HepG2 (cell line): ENCODE results near the gene S1PR3. TPM values are rescaled to one million over a fixed set of nuclear protein-coding genes. Genes with fewer than 3 reads are reported as not detected.
A peak's percentile ranks its signal among the peaks of the same experiment; 100 is the strongest.

Experiments used
- ATAC-seq: fragments of 200-7000 bp; cut with Tn5 transposase; 3 replicates; pipeline ENCODE4 v1.9.1; 2020; ENCODE audit warnings: mild to moderate bottlenecking, moderate library complexity
- Bru-seq: library from RNA; stranded (reverse); fragments of 400-500 nt; gene quantifications from one replicate; lab custom pipeline; 2021; lab: Mats Ljungman, UMichigan
- BruChase-seq, 2 experiments: library from RNA; stranded (reverse); fragments of 400-500 nt; gene quantifications; one replicate each; lab custom pipeline; 2021; lab: Mats Ljungman, UMichigan
- BruUV-seq: library from RNA; stranded (reverse); fragments of 400-500 nt; replicated peaks from 2 replicates; lab custom pipeline; 2021; lab: Mats Ljungman, UMichigan
- CTCF ChIA-PET: fragments of 300-600 bp; formaldehyde crosslinking; extraction: SDS; loops from one replicate; lab custom pipeline; 2021; ENCODE audit warnings: low total read pairs, inconsistent platforms, low intra/inter-chr PET ratio; lab: Yijun Ruan, JAX
- POLR2A ChIA-PET: fragments of 350-600 bp; sonication (Branson Sonifier 250); formaldehyde crosslinking; loops from one replicate; lab custom pipeline; 2020; ENCODE audit warnings: antibody characterized with exemption, inconsistent platforms; lab: Yijun Ruan, JAX
- DNase-seq: peaks from one replicate; pipeline ENCODE4 v3.0.0-alpha.2; 2015; ENCODE audit warnings: low spot score
- FAIRE-seq: peaks from 3 replicates; lab custom pipeline; 2011; peaks lifted over from hg19 to GRCh38; lab: Jason Lieb, UNC
- H2AFZ ChIP-seq: one replicate; pipeline ENCODE4 v1.6.1; 2011; ENCODE audit warnings: low read length, inconsistent platforms
- H3K27ac ChIP-seq: fragments of 300-600 bp; 3 replicates; pipeline ENCODE4 v1.8.0; 2011; ENCODE audit warnings: mixed run types, mild to moderate bottlenecking, mixed read lengths, low read length, inconsistent platforms; ENCODE audit not compliant: insufficient read depth; ENCODE audit errors: extremely low read length
- H3K27me3 ChIP-seq, 2 experiments: fragments of 200-600 bp in 1 of 2; 2 replicates in 1 of 2; 3 replicates in 1 of 2; pipeline versions ENCODE4 v1.6.0 to v1.8.0; 2011; ENCODE audit warnings: low read length in 2 of 2, mild to moderate bottlenecking in 2 of 2, moderate library complexity in 2 of 2, inconsistent platforms in 1 of 2; ENCODE audit not compliant: insufficient read depth in 2 of 2, control insufficient read depth in 1 of 2
- H3K36me3 ChIP-seq, 2 experiments: fragments of 200-600 bp in 1 of 2; replicated peaks in 1 of 2; 2 replicates in 1 of 2; 3 replicates in 1 of 2; pipeline versions ENCODE4 v1.5.1 to v1.8.0; 2011; ENCODE audit warnings: low read length in 2 of 2, inconsistent platforms in 1 of 2; ENCODE audit not compliant: insufficient read depth in 2 of 2, control insufficient read depth in 1 of 2
- H3K4me1 ChIP-seq: 2 replicates; pipeline ENCODE4 v1.5.1; 2012; ENCODE audit warnings: low read length, inconsistent platforms; ENCODE audit not compliant: insufficient read depth
- H3K4me2 ChIP-seq: 2 replicates; pipeline ENCODE4 v1.6.0; 2011; ENCODE audit warnings: low read depth, low read length, inconsistent platforms
- H3K4me3 ChIP-seq, 3 experiments: fragments of 200-600 bp in 1 of 3; sonication (generic), shearing (Covaris generic) in 1 of 3; replicated peaks in 1 of 3; 2 replicates each; pipeline ENCODE4 v1.5.1; 2011 to 2016; ENCODE audit warnings: low read length in 3 of 3, inconsistent platforms in 2 of 3, low read depth in 2 of 3, mild to moderate bottlenecking in 2 of 3, control low read depth in 1 of 3, mixed read lengths in 1 of 3; ENCODE audit not compliant: insufficient read depth in 1 of 3
- H3K79me2 ChIP-seq: one replicate; pipeline ENCODE4 v1.6.1; 2011; ENCODE audit warnings: low read length, inconsistent platforms; ENCODE audit not compliant: insufficient read depth
- H3K9ac ChIP-seq: 2 replicates; pipeline ENCODE4 v1.6.0; 2011; ENCODE audit warnings: mild to moderate bottlenecking, low read depth, low read length, inconsistent platforms; ENCODE audit not compliant: insufficient read depth
- H3K9me3 ChIP-seq: 2 replicates; pipeline ENCODE4 v1.5.1; 2012; ENCODE audit warnings: mild to moderate bottlenecking, low read length
- H4K20me1 ChIP-seq: 2 replicates; pipeline ENCODE4 v1.6.0; 2011; ENCODE audit warnings: inconsistent platforms, mild to moderate bottlenecking, low read length, moderate library complexity; ENCODE audit not compliant: insufficient read depth
- EZH2 ChIP-seq: conservative IDR thresholded peaks from 2 replicates; pipeline ENCODE4 v1.6.1; 2012; ENCODE audit warnings: mild to moderate bottlenecking, low read depth, low read length, moderate library complexity
- HNRNPK ChIP-seq: fragments of 200-400 bp; formaldehyde crosslinking; IDR thresholded peaks from 2 replicates; pipeline ENCODE4 v1.6.1; 2018; ENCODE audit warnings: low read length, low read depth, moderate library complexity, mild to moderate bottlenecking; ENCODE audit not compliant: poor library complexity, severe bottlenecking
- PHB2 ChIP-seq: fragments of 450-650 bp; IDR thresholded peaks from 2 replicates; pipeline ENCODE4 v1.6.1; 2018; ENCODE audit not compliant: partially characterized antibody
- ZFX ChIP-seq: sonication (generic); formaldehyde crosslinking; IDR thresholded peaks from 2 replicates; pipeline ENCODE4 v1.4.0; 2020; ENCODE audit warnings: mild to moderate bottlenecking, low read depth, missing genetic modification reagents, moderate library complexity
- ZNF510 ChIP-seq: sonication (generic); formaldehyde crosslinking; IDR thresholded peaks from 2 replicates; pipeline ENCODE4 v1.4.0; 2020; ENCODE audit warnings: low read depth, mild to moderate bottlenecking, missing genetic modification reagents
- ZNF644 ChIP-seq: IDR thresholded peaks from 2 replicates; pipeline ENCODE4 v1.6.1; 2016; ENCODE audit warnings: low read depth
- ZNF879 ChIP-seq: sonication (generic); formaldehyde crosslinking; IDR thresholded peaks from 2 replicates; pipeline ENCODE4 v1.8.1; 2023; ENCODE audit warnings: missing genetic modification reagents
- ZSCAN25 ChIP-seq: sonication (generic); formaldehyde crosslinking; IDR thresholded peaks from 2 replicates; pipeline ENCODE4 v1.8.0; 2022; ENCODE audit warnings: mild to moderate bottlenecking, missing genetic modification reagents
- ZSCAN29 ChIP-seq: sonication (generic); formaldehyde crosslinking; conservative IDR thresholded peaks from 2 replicates; pipeline ENCODE4 v1.4.0; 2020; ENCODE audit warnings: mild to moderate bottlenecking, missing genetic modification reagents
- WGBS: methylation state at CpG from one replicate; pipeline ENCODE4 v1.1.6; 2017; ENCODE audit warnings: low lambda C conversion rate; 5-methylcytosine and 5-hydroxymethylcytosine counted together
- in situ Hi-C: cut with HindIII; loops from 2 replicates; pipeline ENCODE4 v1.10.0; 2017; ENCODE audit warnings: low pct_unique_long_range_greater_than_20kb; ENCODE audit not compliant: extremely low pct_ligation_motif_present
- intact Hi-C: fragments of 100-400 bp; cut with micrococcal nuclease; formaldehyde crosslinking; loops from one replicate; pipeline ENCODE4 v1.10.0; 2022; ENCODE audit not compliant: unreplicated experiment
- long read RNA-seq, 2 experiments: library from RNA in 1 of 2; library from polyadenylated mRNA in 1 of 2; stranded (forward) in 1 of 2; unstranded in 1 of 2; transcript quantifications; one replicate each; pipeline ENCODE4 v2.0.0, GENCODE V29; 2019 to 2022
- polyA minus RNA-seq, 3 experiments: library from RNA; depleted of rRNA, polyadenylated mRNA; stranded (reverse); fragments of >200 nt; gene quantifications; 2 replicates each; pipeline ENCODE4 v1.2.3, GENCODE V29; 2011; ENCODE audit warnings: low replicate concordance in 1 of 3
- polyA plus RNA-seq, 8 experiments: library from polyadenylated mRNA; depleted of rRNA in 3 of 8; stranded (reverse) in 7 of 8; unstranded in 1 of 8; fragments of >200 nt; fragmentation: Illumina TruSeq in 4 of 8; extraction: Trizol in 4 of 8; gene quantifications; 2 replicates each; pipeline versions ENCODE4 v1.2.1 to v1.2.3, GENCODE V29; 2011 to 2016; ENCODE audit warnings: low read depth in 4 of 8, missing spikeins in 1 of 8, mixed read lengths in 1 of 8; ENCODE audit not compliant: insufficient read depth in 1 of 8
- total RNA-seq, 5 experiments: library from RNA; depleted of rRNA; stranded (reverse); fragments of >200 nt; fragmentation: Illumina TruSeq; extraction: Trizol; gene quantifications; 2 replicates each; pipeline ENCODE4 v1.2.3, GENCODE V29; 2016; ENCODE audit warnings: low read depth in 1 of 5
- TF ChIP-seq, protein P1 (sequence below), 2 experiments: IDR thresholded peaks; 2 replicates each; pipeline ENCODE4 v1.6.1; 2011 to 2012; ENCODE audit warnings: low read length in 2 of 2, borderline replicate concordance in 1 of 2, low read depth in 1 of 2, mild to moderate bottlenecking in 1 of 2, moderate library complexity in 1 of 2
- TF ChIP-seq, protein P2 (sequence below): sonication (generic); formaldehyde crosslinking; IDR thresholded peaks from 2 replicates; pipeline ENCODE4 v1.4.0; 2020; ENCODE audit warnings: missing genetic modification reagents

S1PR3 gene
- 0.02 and 0.04 TPM in 2 replicates for total RNA-seq (2016; rRNA removed; fragmentation: Illumina TruSeq; extraction: Trizol)
- not detected in 2 replicates for total RNA-seq (2016; cell fraction: cytosol; rRNA removed; fragmentation: Illumina TruSeq; extraction: Trizol; ENCODE audit: low read depth)
- total RNA-seq (2016; cell fraction: insoluble cytoplasmic fraction; rRNA removed; fragmentation: Illumina TruSeq; extraction: Trizol) = 0.04 and 0.06 TPM in 2 replicates
- 0.03 TPM in 1 of 2 replicates, not detected in the other for total RNA-seq (2016; cell fraction: membrane; rRNA removed; fragmentation: Illumina TruSeq; extraction: Trizol)
- total RNA-seq (2016; cell fraction: nucleus; rRNA removed; fragmentation: Illumina TruSeq; extraction: Trizol) = not detected in 2 replicates
- 0.01 TPM in 1 of 2 replicates, not detected in the other for polyA plus RNA-seq (2011; rRNA removed)
- polyA plus RNA-seq (2011; cell fraction: cytosol; rRNA removed) = 0.03 TPM in 1 of 2 replicates, not detected in the other
- polyA plus RNA-seq (2011; cell fraction: nucleus; rRNA removed) = not detected in 2 replicates
- not detected in 2 replicates for polyA plus RNA-seq (2012)
- polyA plus RNA-seq (2016; cell fraction: cytosol; fragmentation: Illumina TruSeq; extraction: Trizol; ENCODE audit: low read depth) = not detected in 2 replicates
- polyA plus RNA-seq (2016; cell fraction: insoluble cytoplasmic fraction; fragmentation: Illumina TruSeq; extraction: Trizol; ENCODE audit: low read depth) = 0.05 TPM in 1 of 2 replicates, not detected in the other
- not detected in 2 replicates for polyA plus RNA-seq (2016; cell fraction: membrane; fragmentation: Illumina TruSeq; extraction: Trizol; ENCODE audit: low read depth)
- 0.09 TPM in 1 of 2 replicates, not detected in the other for polyA plus RNA-seq (2016; cell fraction: nucleus; fragmentation: Illumina TruSeq; extraction: Trizol; ENCODE audit: insufficient read depth, low read depth)
- polyA minus RNA-seq (2011; rRNA and poly(A)+ RNA removed; ENCODE audit: low replicate concordance) = 36.5 TPM in 1 of 2 replicates, not detected in the other
- 0.09 TPM in 1 of 2 replicates, not detected in the other for polyA minus RNA-seq (2011; cell fraction: cytosol; rRNA and poly(A)+ RNA removed)
- polyA minus RNA-seq (2011; cell fraction: nucleus; rRNA and poly(A)+ RNA removed) = 0.13 TPM in 1 of 2 replicates, not detected in the other
- Bru-seq, nascent RNA = percentile 10 among the genes with signal in this experiment
- percentile 22 among the genes with signal in this experiment for BruChase-seq, experiment 1, labeled RNA remaining after a 6-hour chase
- percentile 14 among the genes with signal in this experiment for BruChase-seq, experiment 2, labeled RNA remaining after a 2-hour chase
- long read RNA-seq, experiment 1 = 0 reads
- long read RNA-seq, experiment 2 = 0 reads

DNA sequence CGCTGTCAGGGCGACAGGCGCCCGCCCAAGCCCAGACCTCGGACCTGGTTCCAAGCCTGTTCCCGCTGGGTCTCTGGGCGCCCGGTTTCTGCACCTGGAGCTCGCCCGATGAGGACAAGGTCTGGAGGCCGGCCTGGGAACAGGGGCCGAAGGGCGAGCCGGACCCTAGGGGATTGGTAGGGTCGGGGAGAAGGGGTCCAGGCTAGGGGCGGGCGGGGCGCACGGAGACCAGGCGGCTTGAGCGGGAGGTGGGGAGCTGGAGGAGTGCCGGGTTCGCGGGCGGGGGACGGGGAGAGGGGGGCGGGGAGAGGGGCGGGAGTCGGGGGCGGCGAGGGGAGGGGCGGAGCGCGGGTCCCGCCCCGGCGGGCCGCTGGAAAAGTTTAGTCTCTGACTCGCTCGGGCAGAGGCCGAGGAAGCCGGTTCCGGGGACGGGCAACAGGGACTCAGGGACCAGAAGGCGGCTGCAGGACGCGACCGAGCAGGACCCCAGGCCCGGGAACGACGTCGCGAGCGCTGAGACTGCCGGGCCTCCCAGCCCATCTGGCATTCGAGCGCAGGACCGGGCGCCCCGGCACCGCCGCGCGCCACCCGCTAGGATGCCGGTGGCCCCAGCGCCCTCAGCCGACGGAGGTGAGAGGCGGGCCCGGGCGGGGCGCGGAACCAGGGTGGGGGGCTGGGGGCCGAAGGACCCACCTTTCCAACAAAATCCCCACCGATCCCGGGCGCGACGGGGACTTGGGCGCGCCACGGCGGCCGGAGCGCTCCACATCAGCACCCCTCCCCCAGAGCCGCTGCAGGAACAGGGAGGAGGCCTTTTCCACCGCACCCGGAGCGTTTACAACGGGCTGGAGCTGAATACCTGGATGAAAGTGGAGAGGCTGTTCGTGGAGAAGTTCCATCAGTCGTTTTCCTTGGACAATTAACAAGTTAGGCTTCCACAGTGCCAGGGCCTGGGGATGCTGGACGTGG lies at the start of gene S1PR3:
Gene S1PR3, plus strand, starts transcription at position 403 of the 969 bp plus-strand sequence. CDS start 9,733 bp downstream, outside the sequence.
- intact Hi-C loops = no loop called here
- CTCF ChIA-PET = no interaction called here
- Histone ChIP-seq H3K36me3 (no peaks in the 10 kb centered on the region), H2AFZ (no peak within 1 kb of the TSS), H3K4me3 (peak within 1 kb of the TSS; percentile 13 to 59 (median 26); a peak in 4 of 6 replicates), H3K9ac (no peak within 1 kb of the TSS), H3K79me2 (no peaks in the 10 kb centered on the region), H3K27ac (no peak within 1 kb of the TSS), H3K4me1 (peaks cover 11% of the 10 kb centered on the region; the same call in 1 of the 2 replicates), H3K4me2 (peak within 1 kb of the TSS; percentile 45), H3K27me3 (peaks cover 0 to 24% of the 10 kb centered on the region in 2 experiments; a peak in 3 of 5 replicates), H4K20me1 (no peaks in the 10 kb centered on the region), H3K9me3 (no peaks in the 10 kb centered on the region)
- FAIRE-seq (no peak), DNase-seq (no peak), ATAC-seq (peak; percentile 79)
- POLR2A ChIA-PET = no interaction called here
- 7% methylated on average over 17 of the region's 94 CpGs for WGBS
- in situ Hi-C loops = no loop called here
- BruUV-seq = no TSS peak
- TF ChIP-seq ZNF644 (CRISPR knock-in tag) = no peak
- TF ChIP-seq, protein P1, sequence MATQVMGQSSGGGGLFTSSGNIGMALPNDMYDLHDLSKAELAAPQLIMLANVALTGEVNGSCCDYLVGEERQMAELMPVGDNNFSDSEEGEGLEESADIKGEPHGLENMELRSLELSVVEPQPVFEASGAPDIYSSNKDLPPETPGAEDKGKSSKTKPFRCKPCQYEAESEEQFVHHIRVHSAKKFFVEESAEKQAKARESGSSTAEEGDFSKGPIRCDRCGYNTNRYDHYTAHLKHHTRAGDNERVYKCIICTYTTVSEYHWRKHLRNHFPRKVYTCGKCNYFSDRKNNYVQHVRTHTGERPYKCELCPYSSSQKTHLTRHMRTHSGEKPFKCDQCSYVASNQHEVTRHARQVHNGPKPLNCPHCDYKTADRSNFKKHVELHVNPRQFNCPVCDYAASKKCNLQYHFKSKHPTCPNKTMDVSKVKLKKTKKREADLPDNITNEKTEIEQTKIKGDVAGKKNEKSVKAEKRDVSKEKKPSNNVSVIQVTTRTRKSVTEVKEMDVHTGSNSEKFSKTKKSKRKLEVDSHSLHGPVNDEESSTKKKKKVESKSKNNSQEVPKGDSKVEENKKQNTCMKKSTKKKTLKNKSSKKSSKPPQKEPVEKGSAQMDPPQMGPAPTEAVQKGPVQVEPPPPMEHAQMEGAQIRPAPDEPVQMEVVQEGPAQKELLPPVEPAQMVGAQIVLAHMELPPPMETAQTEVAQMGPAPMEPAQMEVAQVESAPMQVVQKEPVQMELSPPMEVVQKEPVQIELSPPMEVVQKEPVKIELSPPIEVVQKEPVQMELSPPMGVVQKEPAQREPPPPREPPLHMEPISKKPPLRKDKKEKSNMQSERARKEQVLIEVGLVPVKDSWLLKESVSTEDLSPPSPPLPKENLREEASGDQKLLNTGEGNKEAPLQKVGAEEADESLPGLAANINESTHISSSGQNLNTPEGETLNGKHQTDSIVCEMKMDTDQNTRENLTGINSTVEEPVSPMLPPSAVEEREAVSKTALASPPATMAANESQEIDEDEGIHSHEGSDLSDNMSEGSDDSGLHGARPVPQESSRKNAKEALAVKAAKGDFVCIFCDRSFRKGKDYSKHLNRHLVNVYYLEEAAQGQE (IDR thresholded peaks at IDR 0.05; ENCODE audit: borderline replicate concordance in 1 of 2, low read depth in 1 of 2, low read length in 2 of 2) = no peak
- no peak for TF ChIP-seq ZNF510 (CRISPR knock-in tag)
- 0 out of 2 replicates have a peak, but pooled peaks have one; percentile 62 for TF ChIP-seq EZH2
- TF ChIP-seq, protein P2, sequence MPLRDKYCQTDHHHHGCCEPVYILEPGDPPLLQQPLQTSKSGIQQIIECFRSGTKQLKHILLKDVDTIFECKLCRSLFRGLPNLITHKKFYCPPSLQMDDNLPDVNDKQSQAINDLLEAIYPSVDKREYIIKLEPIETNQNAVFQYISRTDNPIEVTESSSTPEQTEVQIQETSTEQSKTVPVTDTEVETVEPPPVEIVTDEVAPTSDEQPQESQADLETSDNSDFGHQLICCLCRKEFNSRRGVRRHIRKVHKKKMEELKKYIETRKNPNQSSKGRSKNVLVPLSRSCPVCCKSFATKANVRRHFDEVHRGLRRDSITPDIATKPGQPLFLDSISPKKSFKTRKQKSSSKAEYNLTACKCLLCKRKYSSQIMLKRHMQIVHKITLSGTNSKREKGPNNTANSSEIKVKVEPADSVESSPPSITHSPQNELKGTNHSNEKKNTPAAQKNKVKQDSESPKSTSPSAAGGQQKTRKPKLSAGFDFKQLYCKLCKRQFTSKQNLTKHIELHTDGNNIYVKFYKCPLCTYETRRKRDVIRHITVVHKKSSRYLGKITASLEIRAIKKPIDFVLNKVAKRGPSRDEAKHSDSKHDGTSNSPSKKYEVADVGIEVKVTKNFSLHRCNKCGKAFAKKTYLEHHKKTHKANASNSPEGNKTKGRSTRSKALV (CRISPR knock-in tag) = peak; percentile 28; the same call in 1 of the 2 replicates
- no peak for TF ChIP-seq ZSCAN29 (CRISPR knock-in tag)
- no peak for TF ChIP-seq ZNF879
- no peak for TF ChIP-seq ZFX (CRISPR knock-in tag)
- no peak for TF ChIP-seq PHB2
- TF ChIP-seq HNRNPK = peak; percentile 64
- no peak for TF ChIP-seq ZSCAN25 (CRISPR knock-in tag)
